ENCODE data around the gene CDC42SE1.

CDC42SE1 gene

DNA sequence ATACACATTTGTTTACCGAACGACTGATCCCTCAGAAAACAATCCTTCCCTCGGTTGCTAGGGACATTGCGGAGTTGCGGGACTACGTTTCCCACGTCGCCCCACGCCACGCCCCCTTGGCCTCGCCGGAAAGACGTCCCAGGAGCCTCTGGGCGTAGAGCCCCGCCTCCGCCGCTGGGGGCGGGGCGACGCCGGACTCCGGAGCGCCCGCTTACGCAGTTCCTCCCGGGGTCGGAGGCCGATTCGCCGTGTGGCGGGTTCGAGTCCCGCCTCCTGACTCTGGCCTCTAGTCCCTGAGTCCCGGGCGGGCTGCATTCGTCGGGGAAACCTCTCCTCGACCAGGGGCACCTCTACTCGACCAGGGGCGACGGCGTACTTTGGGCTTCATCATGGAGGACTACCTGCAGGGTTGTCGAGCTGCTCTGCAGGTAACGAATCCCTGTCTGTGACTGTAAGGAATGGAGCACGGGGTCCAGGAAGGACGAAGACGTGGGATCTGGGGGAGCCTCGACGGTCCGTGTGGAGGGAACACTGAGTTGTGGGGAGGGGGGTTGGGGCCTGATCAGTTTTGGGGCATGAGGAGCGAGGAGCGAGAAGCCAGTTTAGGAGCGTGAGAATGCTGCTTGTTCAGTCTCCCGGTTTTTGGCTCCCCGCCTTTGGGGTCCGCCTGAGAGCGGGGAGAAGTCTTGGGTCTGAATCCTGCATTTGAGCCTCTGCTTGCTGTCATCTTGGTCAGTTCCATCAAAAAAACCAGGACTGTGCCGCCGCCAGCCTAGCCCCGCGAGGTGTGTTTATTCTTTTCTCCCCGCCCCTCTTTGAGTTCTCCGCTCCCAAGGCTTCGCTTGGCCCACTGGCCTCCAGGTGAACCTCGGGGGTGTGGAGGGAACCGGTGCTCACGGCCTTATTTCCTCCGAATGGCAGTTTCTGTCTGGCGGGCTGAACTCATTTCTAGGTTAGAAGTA is 50.9 kb downstream of the CDC42SE1 start, which contains the start of gene PRUNE1:
PRUNE1 (plus strand) TSS at position 206 of the 962 bp plus-strand sequence; CDS start at position 390, 184 bp downstream.
- peak; percentile 95 for DNase-seq

DNA sequence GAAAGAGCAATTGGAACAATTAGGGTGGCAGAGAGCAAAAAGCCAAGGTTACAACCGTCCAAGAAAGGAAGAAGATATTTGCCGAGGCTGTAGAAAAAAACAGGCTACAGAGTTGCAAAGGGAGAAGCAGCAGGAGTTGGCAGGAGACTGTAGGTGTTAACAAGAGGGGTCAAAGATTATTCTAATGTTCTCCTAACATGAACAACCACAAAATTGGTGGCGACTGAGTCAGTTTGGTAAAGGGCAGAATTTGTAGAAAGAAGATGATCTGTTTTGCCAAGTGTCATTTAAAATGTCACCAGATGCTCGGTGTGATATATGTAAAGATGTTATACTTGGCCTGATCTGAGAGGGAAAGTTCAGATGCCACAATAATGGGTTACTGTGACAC is 51.6 kb downstream of the CDC42SE1 start:
- no peak for DNase-seq

DNA sequence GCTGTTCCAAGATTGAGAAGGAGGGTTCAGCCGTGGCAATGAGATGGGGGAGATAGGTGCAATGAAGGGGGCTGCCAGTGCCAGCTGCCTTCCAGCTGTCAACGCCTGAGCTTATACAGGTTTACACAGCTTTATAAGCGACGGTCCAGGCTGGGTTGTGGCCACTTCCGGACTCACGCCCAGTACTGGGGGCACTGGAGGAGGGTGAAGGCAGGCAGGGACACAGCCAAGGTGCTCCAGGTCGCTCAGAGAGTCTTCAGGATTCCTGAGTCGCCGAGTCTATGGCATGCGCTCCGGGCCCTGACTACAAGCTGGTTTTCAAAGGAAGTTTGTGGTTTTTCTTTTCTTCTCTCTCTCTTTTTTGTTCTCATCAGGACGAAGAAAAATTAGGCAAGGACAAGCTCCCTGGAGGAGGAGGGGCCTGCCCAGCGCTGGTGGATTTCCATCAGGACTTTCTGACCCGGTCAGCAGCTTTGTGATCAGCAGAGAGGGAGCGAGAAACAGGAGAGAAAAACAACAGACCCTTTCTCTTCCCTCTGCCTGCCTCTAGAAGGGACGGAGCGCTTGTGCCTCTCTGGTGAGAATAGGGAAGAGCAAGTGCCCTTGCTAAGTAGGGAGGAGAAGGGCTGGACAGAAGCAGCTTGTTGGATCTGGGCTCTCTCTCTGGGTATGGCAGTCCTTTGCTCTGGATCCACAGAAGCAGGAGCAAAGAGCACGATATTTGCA is 52.9 kb downstream of the CDC42SE1 start, which contains the start of gene MINDY1:
MINDY1 (minus strand) TSS at position 576 of the 726 bp plus-strand sequence. CDS start 4,285 bp downstream, outside the sequence.
- DNase-seq: peak; percentile 82

DNA sequence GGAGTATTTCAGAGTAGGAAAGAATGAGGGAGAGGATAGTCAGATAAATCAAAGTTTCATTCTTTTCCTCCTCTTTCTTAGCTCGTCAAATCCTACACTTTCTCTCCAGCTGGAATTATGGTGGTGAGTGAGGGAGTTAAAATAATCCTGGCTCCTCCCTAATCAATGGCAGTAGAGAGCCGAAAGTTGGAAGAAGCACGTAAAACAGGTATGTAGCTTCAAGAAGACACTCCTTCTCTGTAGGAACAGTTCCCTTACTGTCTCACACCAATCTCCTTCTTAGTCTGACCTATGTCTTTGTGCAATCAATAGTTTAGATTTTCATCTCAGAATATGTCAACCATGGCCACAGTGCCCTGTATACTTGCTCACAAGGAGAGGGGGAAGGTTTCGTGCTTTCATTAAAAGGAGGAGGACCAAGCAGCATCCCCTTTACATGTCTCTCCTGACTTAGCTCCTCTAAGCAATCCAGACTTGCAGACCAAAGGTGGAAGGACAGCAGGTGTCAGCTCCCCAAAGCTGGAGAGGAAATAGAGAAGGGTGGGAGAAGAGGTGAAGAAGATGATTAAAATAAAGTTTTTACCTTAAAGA is 53.6 kb downstream of the CDC42SE1 start:
- no peak for DNase-seq

DNA sequence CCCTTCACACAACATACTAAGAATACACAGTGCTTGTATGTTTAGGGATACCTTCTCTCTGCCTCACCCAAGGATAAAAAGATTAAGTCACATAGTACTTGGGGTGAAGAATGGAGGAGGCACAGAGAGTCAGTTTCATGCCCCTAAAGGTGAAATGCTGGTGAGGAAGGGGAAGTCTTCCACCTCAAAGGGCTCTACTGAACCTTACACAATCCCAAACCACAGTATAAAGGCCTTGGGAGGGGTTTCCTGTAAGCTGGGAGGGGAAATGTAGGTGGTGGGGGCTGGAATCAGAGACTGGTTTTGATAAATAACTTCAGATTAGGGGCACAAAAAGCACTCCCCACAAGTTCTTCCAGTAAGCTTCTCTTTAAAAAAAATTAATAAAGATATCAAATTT is 56.2 kb downstream of the CDC42SE1 start:
- no peak for DNase-seq

DNA sequence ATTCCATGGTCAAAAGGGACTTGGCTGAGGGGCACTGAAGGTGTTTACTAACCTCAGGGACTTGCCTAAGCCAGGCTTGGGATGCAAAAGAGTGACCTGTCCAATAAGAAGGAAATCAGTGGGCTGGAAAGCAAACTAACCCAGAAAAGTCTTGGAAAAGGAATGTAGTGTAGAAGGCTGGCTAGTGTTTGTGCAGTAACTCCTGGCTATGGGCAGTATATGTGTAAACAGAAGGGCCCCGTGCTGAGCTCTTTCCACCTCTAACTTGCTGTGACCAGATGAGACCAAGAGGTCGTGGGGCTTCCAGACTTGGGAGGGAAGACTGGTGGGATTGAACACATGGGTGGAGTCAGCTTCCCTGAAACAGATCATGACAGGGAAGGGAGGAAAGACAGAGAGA is 56.8 kb downstream of the CDC42SE1 start:
- DNase-seq: no peak

DNA sequence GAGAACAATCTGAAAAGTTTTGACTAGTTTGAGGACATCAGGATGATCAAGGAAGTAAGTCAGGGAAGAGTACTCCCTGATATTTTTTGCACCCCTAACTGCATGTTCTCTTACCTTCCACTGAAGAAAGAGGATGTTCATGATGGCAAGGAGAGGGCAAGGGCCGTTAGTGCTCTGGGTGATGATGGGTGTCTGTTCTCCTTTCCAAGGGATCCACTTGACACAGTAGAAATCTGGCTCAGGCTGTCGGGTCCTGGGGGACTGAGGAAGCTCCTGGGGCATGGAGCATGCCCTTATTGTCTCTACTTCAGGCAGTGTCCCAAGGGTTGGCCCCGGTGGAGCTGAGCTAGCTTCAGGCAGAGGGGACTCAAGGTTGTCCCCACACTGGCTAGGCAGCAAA is 57.4 kb downstream of the CDC42SE1 start:
- DNase-seq: no peak

DNA sequence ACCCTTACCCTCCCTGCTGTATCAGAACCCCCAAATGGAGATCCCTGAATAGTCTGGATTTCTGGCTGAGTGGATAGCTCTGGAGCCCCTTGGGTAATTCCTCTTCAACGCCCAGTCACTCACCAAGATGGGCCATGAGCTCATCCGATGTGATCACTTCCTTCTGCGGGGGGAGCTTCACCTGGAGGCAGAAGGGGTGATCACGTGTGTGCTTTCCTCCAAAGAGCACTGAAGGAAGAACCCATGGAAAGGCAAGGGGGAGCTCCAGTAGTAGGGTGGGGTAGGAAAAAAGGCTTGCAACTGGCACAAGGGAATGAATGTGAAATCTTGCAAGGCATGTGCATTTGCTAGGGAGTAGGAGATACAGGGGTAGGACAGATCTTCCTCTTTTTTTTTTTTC is 57.8 kb downstream of the CDC42SE1 start:
- DNase-seq: no peak
